Vagina (tissue), 2 donors: ENCODE results near the gene KIAA0408.

Source experiments
- POLR2AphosphoS5 ChIP-seq, 2 donors: sonication (generic); formaldehyde crosslinking; IDR thresholded peaks; one replicate each; pipeline ENCODE4 v1.9.0; 2017; ENCODE audit warnings: antibody characterized with exemption in 2 of 2, mild to moderate bottlenecking in 2 of 2, low read depth in 1 of 2; ENCODE audit not compliant: insufficient read depth in 1 of 2
- TF ChIP-seq, protein P1 (sequence below), 3 experiments: fragments of 450-650 bp in 2 of 3; fragments of 200-600 bp in 1 of 3; sonication (generic) in 1 of 3; IDR thresholded peaks; one replicate each; pipeline ENCODE4 v1.5.1; 2017 to 2019; ENCODE audit warnings: antibody characterized with exemption in 3 of 3, mild to moderate bottlenecking in 2 of 3, moderate library complexity in 2 of 3

DNA sequence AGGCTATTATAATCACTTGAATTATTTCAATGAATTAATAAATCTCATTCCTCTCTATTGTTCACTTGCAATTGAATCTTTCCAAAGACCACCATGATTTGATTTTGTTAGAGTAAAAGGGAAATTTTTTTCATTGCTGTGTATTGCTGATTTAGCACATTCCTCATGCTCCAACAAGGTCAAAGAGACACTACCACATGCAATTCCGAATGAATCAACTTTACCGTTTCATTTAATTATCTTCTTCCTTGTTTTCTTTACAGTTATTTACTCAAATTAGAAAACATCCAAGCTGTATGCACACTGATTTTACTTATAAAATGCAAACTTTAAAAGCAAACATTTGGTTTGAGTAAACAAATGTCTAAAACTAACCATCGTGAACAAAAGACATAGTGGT is 967 bp downstream of the KIAA0408 start:
- TF ChIP-seq, protein P1, sequence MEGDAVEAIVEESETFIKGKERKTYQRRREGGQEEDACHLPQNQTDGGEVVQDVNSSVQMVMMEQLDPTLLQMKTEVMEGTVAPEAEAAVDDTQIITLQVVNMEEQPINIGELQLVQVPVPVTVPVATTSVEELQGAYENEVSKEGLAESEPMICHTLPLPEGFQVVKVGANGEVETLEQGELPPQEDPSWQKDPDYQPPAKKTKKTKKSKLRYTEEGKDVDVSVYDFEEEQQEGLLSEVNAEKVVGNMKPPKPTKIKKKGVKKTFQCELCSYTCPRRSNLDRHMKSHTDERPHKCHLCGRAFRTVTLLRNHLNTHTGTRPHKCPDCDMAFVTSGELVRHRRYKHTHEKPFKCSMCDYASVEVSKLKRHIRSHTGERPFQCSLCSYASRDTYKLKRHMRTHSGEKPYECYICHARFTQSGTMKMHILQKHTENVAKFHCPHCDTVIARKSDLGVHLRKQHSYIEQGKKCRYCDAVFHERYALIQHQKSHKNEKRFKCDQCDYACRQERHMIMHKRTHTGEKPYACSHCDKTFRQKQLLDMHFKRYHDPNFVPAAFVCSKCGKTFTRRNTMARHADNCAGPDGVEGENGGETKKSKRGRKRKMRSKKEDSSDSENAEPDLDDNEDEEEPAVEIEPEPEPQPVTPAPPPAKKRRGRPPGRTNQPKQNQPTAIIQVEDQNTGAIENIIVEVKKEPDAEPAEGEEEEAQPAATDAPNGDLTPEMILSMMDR (IDR thresholded peaks at IDR 0.05): no peak
- TF ChIP-seq POLR2AphosphoS5 (IDR thresholded peaks at IDR 0.05; ENCODE audit: insufficient read depth in 1 of 2, low read depth in 1 of 2): no peak
